Naive thymus-derived CD4-positive, alpha-beta T cell (primary cell): ENCODE measurements around the gene UGT2A1. TPM values are rescaled to one million over a fixed set of nuclear protein-coding genes. Genes with fewer than 3 reads are reported as not detected.

Experiments used
- ATAC-seq: fragments of 150-1000 bp; cut with Tn5 transposase; 2 replicates; pipeline ENCODE4 v1.10.0; 2021; ENCODE audit warnings: mild to moderate bottlenecking, moderate library complexity
- CTCF ChIA-PET: fragments of 350-600 bp; sonication (Branson Sonifier 250); formaldehyde crosslinking; loops from one replicate; lab custom pipeline; 2021; ENCODE audit warnings: antibody characterized with exemption; lab: Charles Lee
- POLR2A ChIA-PET: fragments of 350-600 bp; sonication (Branson Sonifier 250); formaldehyde crosslinking; loops from one replicate; lab custom pipeline; 2021; ENCODE audit warnings: antibody characterized with exemption, inconsistent platforms; lab: Charles Lee
- DNase-seq, 9 donors: peaks; one replicate each; pipeline versions ENCODE4 v3.0.0 to v3.0.0-alpha.2; 2020 to 2022; ENCODE audit warnings: mixed read lengths in 1 of 9
- H3K27ac ChIP-seq: one replicate; pipeline ENCODE4 v1.7.0; 2013; ENCODE audit warnings: mild to moderate bottlenecking, low read depth, low read length, moderate library complexity
- H3K27me3 ChIP-seq, 2 donors: one replicate each; pipeline ENCODE4 v1.7.0; 2013; ENCODE audit warnings: low read length in 2 of 2, mild to moderate bottlenecking in 2 of 2, moderate library complexity in 2 of 2; ENCODE audit not compliant: control insufficient read depth in 2 of 2, insufficient read depth in 2 of 2
- H3K36me3 ChIP-seq, 3 experiments: 1 replicate in 2 of 3; 2 replicates in 1 of 3; pipeline ENCODE4 v1.7.0; 2013; ENCODE audit warnings: low read length in 3 of 3, mild to moderate bottlenecking in 3 of 3, moderate library complexity in 1 of 3; ENCODE audit not compliant: insufficient read depth in 3 of 3, control insufficient read depth in 2 of 3
- H3K4me1 ChIP-seq, 2 donors: one replicate each; pipeline ENCODE4 v1.7.0; 2013; ENCODE audit warnings: low read length in 2 of 2, mild to moderate bottlenecking in 2 of 2, moderate library complexity in 1 of 2; ENCODE audit not compliant: control insufficient read depth in 2 of 2, insufficient read depth in 2 of 2
- H3K4me3 ChIP-seq: 2 replicates; pipeline ENCODE4 v1.7.0; 2013; ENCODE audit warnings: mild to moderate bottlenecking, low read length
- H3K9me3 ChIP-seq, 3 experiments: 1 replicate in 2 of 3; 2 replicates in 1 of 3; pipeline ENCODE4 v1.7.0; 2013; ENCODE audit warnings: low read length in 3 of 3; ENCODE audit not compliant: control insufficient read depth in 2 of 3
- H3K27ac Mint-ChIP-seq, 9 donors: one replicate each; pipeline ENCODE4 v1.8.0; 2020 to 2022; ENCODE audit warnings: mixed read lengths in 9 of 9, mild to moderate bottlenecking in 8 of 9, moderate library complexity in 5 of 9, inconsistent platforms in 2 of 9
- H3K27me3 Mint-ChIP-seq, 5 donors: one replicate each; pipeline ENCODE4 v1.8.0; 2021 to 2022; ENCODE audit warnings: mixed read lengths in 5 of 5, mild to moderate bottlenecking in 1 of 5
- H3K36me3 Mint-ChIP-seq, 5 donors: one replicate each; pipeline ENCODE4 v1.8.0; 2020 to 2022; ENCODE audit warnings: mixed read lengths in 5 of 5, mild to moderate bottlenecking in 3 of 5, inconsistent platforms in 1 of 5
- H3K4me1 Mint-ChIP-seq, 7 donors: one replicate each; pipeline ENCODE4 v1.8.0; 2020 to 2022; ENCODE audit warnings: mixed read lengths in 7 of 7, mild to moderate bottlenecking in 3 of 7, inconsistent platforms in 1 of 7
- H3K4me3 Mint-ChIP-seq, 10 donors: one replicate each; pipeline ENCODE4 v1.8.0; 2020 to 2022; ENCODE audit warnings: mild to moderate bottlenecking in 10 of 10, mixed read lengths in 10 of 10, moderate library complexity in 6 of 10, inconsistent platforms in 2 of 10
- H3K9me3 Mint-ChIP-seq, 11 donors: one replicate each; pipeline ENCODE4 v1.8.0; 2020 to 2022; ENCODE audit warnings: mixed read lengths in 11 of 11, mild to moderate bottlenecking in 4 of 11, inconsistent platforms in 1 of 11, moderate library complexity in 1 of 11
- intact Hi-C, 2 donors: fragments of 100-400 bp; cut with micrococcal nuclease; formaldehyde crosslinking; loops; one replicate each; pipeline ENCODE4 v1.15.1; 2023
- polyA plus RNA-seq, 2 donors: library from polyadenylated mRNA; unstranded; fragments of 300-500 nt; fragmentation: Illumina TruSeq; gene quantifications; one replicate each; pipeline ENCODE4 v1.2.3, GENCODE V29; 2021
- total RNA-seq, 6 experiments: library from RNA in 5 of 6; stranded (reverse) in 5 of 6; gene quantifications; 1 replicate in 5 of 6; 2 replicates in 1 of 6; pipeline ENCODE4 v1.2.3 and lab custom pipeline; 2021 to 2026

The UGT2A1 gene
- total and polyA plus RNA-seq, 7 experiments from 2014 or later, result not detected

DNA sequence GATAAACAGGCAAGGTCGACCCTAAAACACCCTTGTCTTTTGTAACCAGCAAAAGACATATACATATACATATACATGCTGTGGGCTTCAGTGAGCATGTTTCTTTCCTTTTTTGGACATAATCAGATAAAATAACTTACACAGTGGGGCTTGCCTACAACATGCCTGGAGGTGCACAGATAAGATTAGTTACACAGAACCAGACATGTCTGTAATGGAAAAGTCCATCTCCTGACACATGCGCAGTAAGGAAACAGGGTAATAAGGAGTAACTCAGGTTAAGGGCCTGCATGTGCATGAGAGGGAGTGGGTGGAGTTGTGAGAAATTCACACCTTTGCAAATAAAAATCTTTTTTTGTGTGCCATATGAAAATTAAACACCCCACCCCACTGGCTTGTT, 3.4 kb downstream of the UGT2A1 start:
- no peaks in the 10 kb centered on the region for H3K9me3 ChIP-seq
- no peak for ATAC-seq
- no peak overlapping the region for H3K4me3 Mint-ChIP-seq
- no peaks in the 10 kb centered on the region for H3K27me3 Mint-ChIP-seq
- H3K36me3 Mint-ChIP-seq, result no peaks in the 10 kb centered on the region
- no peaks in the 10 kb centered on the region for H3K4me1 ChIP-seq
- no peaks in the 10 kb centered on the region for H3K36me3 ChIP-seq
- H3K9me3 Mint-ChIP-seq, result no peaks in the 10 kb centered on the region
- H3K27me3 ChIP-seq, result no peaks in the 10 kb centered on the region
- no peak for DNase-seq
- no peak overlapping the region for H3K4me3 ChIP-seq
- no peak overlapping the region for H3K27ac Mint-ChIP-seq
- ChIA-PET POLR2A (no interaction called here), CTCF (no interaction called here)
- no peak overlapping the region for H3K27ac ChIP-seq
- intact Hi-C loops, result no loop called here
- no peaks in the 10 kb centered on the region for H3K4me1 Mint-ChIP-seq

DNA sequence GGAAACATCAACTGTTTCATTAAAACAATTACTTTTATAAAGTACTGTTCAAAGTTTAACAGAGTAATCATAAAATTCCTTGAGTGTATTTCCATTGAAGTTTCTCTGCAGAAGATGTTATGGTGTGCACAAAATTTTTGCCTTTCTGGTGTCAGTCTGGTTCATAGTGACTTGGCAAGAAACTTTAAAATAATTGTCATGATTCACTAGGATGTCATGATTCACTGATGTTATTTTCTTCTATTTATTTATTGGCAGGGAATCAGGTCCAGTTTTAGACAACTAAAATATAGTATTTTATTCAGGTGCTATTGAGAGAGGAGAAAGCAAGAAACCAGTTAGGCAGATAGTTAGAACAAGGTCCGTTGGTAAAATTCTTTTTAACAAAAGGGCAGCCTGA, 3.8 kb downstream of the UGT2A1 start:
- Mint-ChIP-seq H3K36me3 (no peaks in the 10 kb centered on the region), H3K27me3 (no peaks in the 10 kb centered on the region), H3K9me3 (no peaks in the 10 kb centered on the region), H3K4me1 (no peaks in the 10 kb centered on the region), H3K27ac (no peak overlapping the region), H3K4me3 (no peak overlapping the region)
- no peak overlapping the region for H3K27ac ChIP-seq
- intact Hi-C loops, result no loop called here
- no peaks in the 10 kb centered on the region for H3K36me3 ChIP-seq
- H3K9me3 ChIP-seq, result no peaks in the 10 kb centered on the region
- DNase-seq (no peak), ATAC-seq (no peak)
- POLR2A ChIA-PET, result no interaction called here
- no peaks in the 10 kb centered on the region for H3K27me3 ChIP-seq
- H3K4me3 ChIP-seq, result no peak overlapping the region
- no peaks in the 10 kb centered on the region for H3K4me1 ChIP-seq
- CTCF ChIA-PET, result no interaction called here

DNA sequence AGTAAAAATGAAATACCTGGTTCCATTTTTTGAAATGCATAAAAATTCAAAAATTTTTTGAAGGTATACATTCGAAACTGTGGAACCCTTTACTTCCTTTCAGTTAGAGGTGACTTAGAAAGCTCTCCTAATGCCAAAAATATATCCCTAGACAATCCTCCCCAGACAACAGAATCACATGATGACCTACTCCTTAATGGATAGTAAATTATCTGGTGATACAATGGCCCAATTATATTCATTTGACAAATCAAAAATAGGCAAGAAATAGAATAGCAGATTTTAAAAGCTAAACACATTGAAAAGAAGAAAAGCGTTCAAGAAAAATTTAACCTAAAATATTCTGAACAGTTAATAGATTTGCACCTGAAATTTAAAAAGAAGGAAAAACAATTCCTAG, 10.1 kb downstream of the UGT2A1 start:
- intact Hi-C loops, result no loop called here
- H3K9me3 ChIP-seq, result no peaks in the 10 kb centered on the region
- H3K27me3 ChIP-seq, result no peaks in the 10 kb centered on the region
- no peak overlapping the region for H3K4me3 Mint-ChIP-seq
- no peak overlapping the region for H3K27ac ChIP-seq
- no peaks in the 10 kb centered on the region for H3K9me3 Mint-ChIP-seq
- no peaks in the 10 kb centered on the region for H3K36me3 ChIP-seq
- H3K27me3 Mint-ChIP-seq, result no peaks in the 10 kb centered on the region
- H3K4me1 ChIP-seq, result no peaks in the 10 kb centered on the region
- no peak for DNase-seq
- no peak for ATAC-seq
- no peak overlapping the region for H3K4me3 ChIP-seq
- no peaks in the 10 kb centered on the region for H3K4me1 Mint-ChIP-seq
- H3K27ac Mint-ChIP-seq, result no peak overlapping the region
- CTCF ChIA-PET, result no interaction called here
- POLR2A ChIA-PET, result no interaction called here
- H3K36me3 Mint-ChIP-seq, result no peaks in the 10 kb centered on the region

DNA sequence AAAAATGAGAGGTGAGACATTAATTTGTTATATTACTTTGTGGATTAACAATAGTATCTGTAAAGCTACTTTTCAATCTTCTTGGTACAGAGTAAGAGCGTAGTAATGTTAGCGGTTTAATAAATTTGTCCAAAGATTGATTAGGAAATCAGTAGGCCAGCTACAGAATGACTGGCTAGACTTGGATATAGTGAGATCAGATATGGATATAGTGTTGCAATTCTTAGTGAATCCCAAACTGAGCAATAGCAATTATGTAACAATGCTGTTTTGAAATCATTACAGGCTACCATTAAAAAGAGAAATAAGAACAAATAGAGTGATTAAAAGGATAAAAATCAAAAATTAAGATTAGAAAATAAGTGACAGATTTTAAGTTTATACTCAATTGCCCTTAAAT, 12.8 kb downstream of the UGT2A1 start:
- H3K36me3 ChIP-seq, result no peaks in the 10 kb centered on the region
- ChIA-PET CTCF (no interaction called here), POLR2A (no interaction called here)
- H3K9me3 ChIP-seq, result no peaks in the 10 kb centered on the region
- DNase-seq (no peak), ATAC-seq (no peak)
- H3K4me3 ChIP-seq, result no peak overlapping the region
- no peaks in the 10 kb centered on the region for H3K27me3 ChIP-seq
- no peak overlapping the region for H3K4me3 Mint-ChIP-seq
- no peaks in the 10 kb centered on the region for H3K36me3 Mint-ChIP-seq
- H3K4me1 ChIP-seq, result no peaks in the 10 kb centered on the region
- H3K27me3 Mint-ChIP-seq, result no peaks in the 10 kb centered on the region
- no peak overlapping the region for H3K27ac ChIP-seq
- intact Hi-C loops, result no loop called here
- H3K9me3 Mint-ChIP-seq, result no peaks in the 10 kb centered on the region
- no peak overlapping the region for H3K27ac Mint-ChIP-seq
- no peaks in the 10 kb centered on the region for H3K4me1 Mint-ChIP-seq

DNA sequence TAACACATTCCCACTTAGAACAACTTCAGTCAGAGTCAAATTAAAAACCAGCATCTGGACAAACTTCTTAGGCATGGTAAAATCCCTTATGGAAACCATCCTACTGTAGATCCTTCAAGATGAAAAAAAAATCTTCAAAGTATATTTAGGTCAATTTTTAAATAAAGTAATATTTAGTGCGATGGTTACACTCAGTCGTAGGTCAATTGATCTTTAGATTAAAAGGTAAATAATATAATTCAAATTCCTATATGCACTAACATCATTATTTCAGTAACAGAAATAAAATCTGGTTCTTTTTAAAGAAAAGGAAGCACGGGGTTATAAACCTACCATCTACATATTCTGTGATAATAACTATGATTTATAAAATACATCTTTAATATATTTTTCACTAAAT, 13.5 kb downstream of the UGT2A1 start, which contains the start of gene UGT2A2:
Gene UGT2A2, minus strand, starts transcription at position 101 of the 400 bp plus-strand sequence. Its CDS starts 2 bp downstream, at position 99.
- Mint-ChIP-seq H3K4me1 (no peaks in the 10 kb centered on the region), H3K9me3 (no peaks in the 10 kb centered on the region), H3K27me3 (no peaks in the 10 kb centered on the region), H3K27ac (no peak within 1 kb of the TSS), H3K4me3 (no peak within 1 kb of the TSS), H3K36me3 (no peaks in the 10 kb centered on the region)
- Histone ChIP-seq H3K4me1 (no peaks in the 10 kb centered on the region), H3K27me3 (no peaks in the 10 kb centered on the region), H3K27ac (no peak within 1 kb of the TSS), H3K9me3 (no peaks in the 10 kb centered on the region), H3K4me3 (no peak within 1 kb of the TSS), H3K36me3 (no peaks in the 10 kb centered on the region)
- intact Hi-C loops, result no loop called here
- DNase-seq, result no peak
- no peak for ATAC-seq
- ChIA-PET POLR2A (no interaction called here), CTCF (no interaction called here)

DNA sequence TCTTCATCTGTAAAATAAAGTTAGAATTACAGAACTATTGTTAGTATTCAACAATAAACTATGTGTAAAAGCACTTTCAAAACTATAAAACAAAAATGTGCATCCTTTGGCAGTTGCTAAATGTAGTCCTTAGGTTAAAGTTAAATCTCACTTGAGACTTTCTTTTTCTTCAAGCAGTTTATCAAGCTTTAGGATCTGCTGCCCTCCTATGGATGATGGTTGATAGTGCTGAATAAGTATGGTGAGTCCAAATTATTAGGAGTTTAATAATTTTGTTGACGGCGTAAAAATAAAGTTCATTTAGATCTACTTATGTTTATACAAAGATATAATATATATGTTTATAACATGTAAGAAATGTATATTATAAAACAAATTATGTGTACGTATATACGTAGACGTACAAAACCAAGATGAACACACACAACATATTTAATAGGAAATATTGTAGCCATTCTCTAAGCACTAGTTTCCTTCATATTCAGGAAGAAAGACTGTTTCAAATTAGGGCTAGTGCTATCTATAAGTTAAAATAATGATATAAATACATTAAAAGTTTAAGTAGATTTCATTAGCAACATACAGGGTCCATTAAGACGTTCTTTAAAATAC, 35.9 kb downstream of the UGT2A1 start:
- no peaks in the 10 kb centered on the region for H3K36me3 Mint-ChIP-seq
- Histone ChIP-seq H3K9me3 (no peaks in the 10 kb centered on the region), H3K27me3 (no peaks in the 10 kb centered on the region), H3K4me1 (no peaks in the 10 kb centered on the region), H3K4me3 (no peak overlapping the region), H3K36me3 (no peaks in the 10 kb centered on the region), H3K27ac (no peak overlapping the region)
- DNase-seq (no peak), ATAC-seq (no peak)
- POLR2A ChIA-PET, result no interaction called here
- no peak overlapping the region for H3K27ac Mint-ChIP-seq
- H3K27me3 Mint-ChIP-seq, result peaks cover 0 to 14% (median 0%) of the 10 kb centered on the region in 5 donors
- CTCF ChIA-PET, result interaction anchor here (1.1 kb wide), 1 partner anchor 206 kb away, joined by 3 read pairs; no protein-coding TSS in a partner anchor
- peaks cover 0 to 17% (median 0%) of the 10 kb centered on the region in 11 donors for H3K9me3 Mint-ChIP-seq
- no peak overlapping the region for H3K4me3 Mint-ChIP-seq
- intact Hi-C loops, result no loop called here
- H3K4me1 Mint-ChIP-seq, result no peaks in the 10 kb centered on the region

DNA sequence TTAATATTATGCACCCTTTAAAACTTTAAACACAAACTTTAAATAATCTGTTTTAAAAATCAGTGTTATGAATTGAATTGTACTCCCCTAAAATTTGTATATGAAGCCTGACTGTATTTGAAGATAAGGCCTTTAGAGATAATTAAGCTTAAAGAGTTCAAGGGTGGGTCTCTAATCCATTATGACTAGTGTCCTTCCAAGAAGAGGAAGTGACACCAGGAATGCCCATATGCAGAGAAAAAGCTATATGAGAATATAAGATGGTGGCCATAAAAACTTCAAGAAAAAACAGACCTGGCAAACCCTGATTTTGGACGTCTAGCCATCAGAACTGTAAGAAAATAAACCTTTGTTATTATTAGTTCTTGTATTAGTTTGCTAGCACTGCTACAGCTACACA, 42.6 kb downstream of the UGT2A1 start:
- ATAC-seq, result no peak
- H3K9me3 Mint-ChIP-seq, result peaks cover 0 to 11% (median 2%) of the 10 kb centered on the region in 11 donors
- no peaks in the 10 kb centered on the region for H3K4me1 Mint-ChIP-seq
- H3K27me3 Mint-ChIP-seq, result peaks cover 0 to 5% (median 3%) of the 10 kb centered on the region in 5 donors
- Histone ChIP-seq H3K27ac (no peak overlapping the region), H3K9me3 (no peaks in the 10 kb centered on the region), H3K4me3 (no peak overlapping the region), H3K36me3 (no peaks in the 10 kb centered on the region), H3K4me1 (no peaks in the 10 kb centered on the region), H3K27me3 (no peaks in the 10 kb centered on the region)
- intact Hi-C loops, result no loop called here
- DNase-seq, result no peak
- CTCF ChIA-PET, result no interaction called here
- H3K4me3 Mint-ChIP-seq, result no peak overlapping the region
- no peak overlapping the region for H3K27ac Mint-ChIP-seq
- POLR2A ChIA-PET, result no interaction called here
- H3K36me3 Mint-ChIP-seq, result no peaks in the 10 kb centered on the region
